ENCODE measurements around the gene FAM193A. TPM values are rescaled to one million over a fixed set of nuclear protein-coding genes. Genes with fewer than 3 reads are reported as not detected.
A peak's percentile ranks its signal among the peaks of the same experiment; 100 is the strongest.

Gene FAM193A
- total RNA-seq, 1 donor from 2014 or later, result 14.6 TPM

DNA sequence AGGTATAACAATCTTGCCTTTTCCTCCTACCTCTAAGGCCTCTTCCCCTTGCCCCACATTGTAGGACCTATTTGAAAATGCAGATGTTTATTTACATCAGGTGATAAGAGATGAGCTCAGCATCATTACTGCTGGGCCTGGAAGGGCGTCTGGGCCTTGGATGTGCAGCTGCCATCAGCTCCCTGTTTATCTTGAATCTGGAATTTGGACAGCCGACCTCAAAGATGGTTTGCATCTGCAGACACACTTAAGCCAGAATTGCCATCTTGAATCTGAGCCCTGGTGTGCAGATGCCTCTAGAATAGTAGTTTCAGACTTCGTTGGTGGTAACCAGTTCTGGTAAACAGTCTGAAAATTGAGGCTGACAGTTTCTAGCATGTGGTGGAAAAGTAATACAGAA, 59.0 kb downstream of the FAM193A start:
- TF ChIP-seq CTCF (conservative IDR thresholded peaks at IDR 0.05; ENCODE audit: low read depth, low read length), result no peak
- DNase-seq (ENCODE audit: low read depth), result no peak

GRCh38 chr4:2595952-2596552, 59.6 kb downstream of the FAM193A start:
- DNase-seq (ENCODE audit: low read depth), result no peak
- H3K4me3 ChIP-seq (ENCODE audit: low read depth, low read length), result no peak overlapping the region
- no peak for TF ChIP-seq CTCF (conservative IDR thresholded peaks at IDR 0.05; ENCODE audit: low read depth, low read length)

More for the DNA sequence above, 59.0 kb downstream of the FAM193A start:
- H3K4me3 ChIP-seq (ENCODE audit: low read depth, low read length), result no peak overlapping the region

DNA sequence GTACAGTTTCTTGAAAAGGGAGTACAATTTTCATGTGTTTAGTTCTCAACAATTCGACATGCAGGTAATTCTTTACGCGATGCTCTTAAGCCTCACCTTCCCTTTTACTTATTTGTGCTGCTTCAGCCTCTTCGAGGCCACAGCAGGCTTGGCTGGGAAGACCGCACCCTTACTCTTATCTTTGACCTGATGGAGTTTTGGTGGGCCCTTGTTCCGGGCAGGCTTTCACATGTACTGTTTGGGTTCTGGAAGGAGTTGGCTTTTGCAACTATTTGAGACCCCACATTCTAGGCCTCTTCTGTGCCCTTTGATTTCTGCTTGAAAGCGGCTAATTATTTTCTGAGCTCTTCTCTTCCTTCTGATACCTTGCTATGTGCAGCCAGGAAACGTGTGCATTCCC, 60.2 kb downstream of the FAM193A start:
- TF ChIP-seq CTCF (conservative IDR thresholded peaks at IDR 0.05; ENCODE audit: low read depth, low read length), result no peak
- no peak for DNase-seq (ENCODE audit: low read depth)
- H3K4me3 ChIP-seq (ENCODE audit: low read depth, low read length), result no peak overlapping the region

- DNase-seq (ENCODE audit: low read depth), result no peak
- TF ChIP-seq CTCF (conservative IDR thresholded peaks at IDR 0.05; ENCODE audit: low read depth, low read length), result peak; percentile 14
- H3K4me3 ChIP-seq (ENCODE audit: low read depth, low read length), result no peak overlapping the region
Measured at GRCh38 chr4:2598511-2599303, 62.3 kb downstream of the FAM193A start.

DNA sequence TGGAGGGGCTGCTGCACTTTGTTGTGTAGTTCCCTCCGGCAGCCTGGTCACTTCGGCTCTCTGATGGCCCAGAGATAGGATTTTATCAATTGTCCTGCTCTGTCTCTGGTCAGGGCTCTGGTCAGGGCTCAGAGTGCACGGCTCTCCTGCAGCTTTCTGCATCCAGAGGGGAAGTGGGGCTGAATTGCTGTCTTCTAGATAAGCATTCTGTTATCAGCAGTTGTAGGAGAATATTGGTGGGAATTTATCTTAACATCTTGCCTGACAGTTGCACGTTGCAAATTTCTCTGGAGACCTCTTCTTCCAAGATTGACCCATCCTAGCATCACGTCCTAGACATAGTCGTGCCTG, 62.8 kb downstream of the FAM193A start:
- H3K4me3 ChIP-seq (ENCODE audit: low read depth, low read length), result no peak overlapping the region
- DNase-seq (ENCODE audit: low read depth), result no peak
- TF ChIP-seq CTCF (conservative IDR thresholded peaks at IDR 0.05; ENCODE audit: low read depth, low read length), result no peak

DNA sequence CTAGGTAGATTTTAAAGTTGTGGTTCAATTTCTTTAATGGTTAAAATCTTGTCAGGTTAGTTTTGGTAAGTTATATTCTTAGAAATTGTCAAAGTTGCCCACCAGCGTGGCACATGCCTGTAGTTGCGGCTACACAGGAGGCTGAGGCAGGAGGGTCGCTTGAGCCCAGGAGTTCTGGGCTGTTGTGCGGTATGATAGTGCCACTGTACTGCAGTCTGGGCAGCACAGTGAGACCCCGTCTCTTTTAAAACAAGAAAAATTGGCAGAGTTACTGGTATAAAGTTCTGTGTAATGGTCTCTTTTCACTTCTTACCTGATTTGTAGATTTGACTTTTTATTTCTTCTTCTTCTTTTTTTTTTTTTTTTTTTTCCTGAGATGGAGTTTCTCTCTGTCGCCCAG, 64.4 kb downstream of the FAM193A start:
- no peak overlapping the region for H3K4me3 ChIP-seq (ENCODE audit: low read depth, low read length)
- no peak for DNase-seq (ENCODE audit: low read depth)
- no peak for TF ChIP-seq CTCF (conservative IDR thresholded peaks at IDR 0.05; ENCODE audit: low read depth, low read length)

GRCh38 chr4:2604614-2605013, 68.2 kb downstream of the FAM193A start:
- DNase-seq (ENCODE audit: low read depth), result no peak
- H3K4me3 ChIP-seq (ENCODE audit: low read depth, low read length), result no peak overlapping the region
- no peak for TF ChIP-seq CTCF (conservative IDR thresholded peaks at IDR 0.05; ENCODE audit: low read depth, low read length)

Measured in epithelial cell of proximal tubule (primary cell).